ENCODE measurements around the gene CHD3.

The CHD3 gene

DNA sequence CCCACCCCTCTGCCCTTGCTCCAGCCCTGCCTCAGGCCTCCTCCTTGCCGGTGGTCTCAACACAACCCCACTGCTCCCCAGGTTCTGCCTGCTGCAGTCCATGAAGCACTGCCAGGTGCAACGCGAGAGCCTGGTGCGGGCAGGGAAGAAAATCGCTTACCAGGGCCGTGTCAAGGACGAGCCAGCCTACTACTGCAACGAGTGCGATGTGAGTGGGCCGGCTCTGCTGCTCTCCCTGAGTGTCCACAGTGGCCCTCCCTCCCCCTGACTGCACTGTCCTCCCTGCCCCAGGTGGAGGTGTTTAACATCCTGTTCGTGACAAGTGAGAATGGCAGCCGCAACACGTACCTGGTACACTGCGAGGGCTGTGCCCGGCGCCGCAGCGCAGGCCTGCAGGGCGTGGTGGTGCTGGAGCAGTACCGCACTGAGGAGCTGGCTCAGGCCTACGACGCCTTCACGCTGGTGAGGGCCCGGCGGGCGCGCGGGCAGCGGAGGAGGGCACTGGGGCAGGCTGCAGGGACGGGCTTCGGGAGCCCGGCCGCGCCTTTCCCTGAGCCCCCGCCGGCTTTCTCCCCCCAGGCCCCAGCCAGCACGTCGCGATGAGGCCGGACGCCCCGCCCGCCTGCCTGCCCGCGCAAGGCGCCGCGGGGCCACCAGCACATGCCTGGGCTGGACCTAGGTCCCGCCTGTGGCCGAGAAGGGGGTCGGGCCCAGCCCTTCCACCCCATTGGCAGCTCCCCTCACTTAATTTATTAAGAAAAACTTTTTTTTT is 35.5 kb upstream of the CHD3 start:
- TF ChIP-seq JUND (IDR thresholded peaks at IDR 0.05; ENCODE audit: low read depth), result no peak
- in situ Hi-C loops (cut with HindIII; ENCODE audit: low pct_unique_long_range_greater_than_20kb, low sequenced_read_pairs), result no loop called here

GRCh38 chr17:7853691-7854038 is 34.9 kb upstream of the CHD3 start:
- TF ChIP-seq JUND (IDR thresholded peaks at IDR 0.05; ENCODE audit: low read depth), result no peak
- in situ Hi-C loops (cut with HindIII; ENCODE audit: low pct_unique_long_range_greater_than_20kb, low sequenced_read_pairs), result no loop called here
- DNase-seq (ENCODE audit: low read depth in 1 of 2, low spot score in 1 of 2), result no peak

More for the DNA sequence above, 35.5 kb upstream of the CHD3 start:
- DNase-seq (ENCODE audit: low read depth in 1 of 2, low spot score in 1 of 2), result no peak

- in situ Hi-C loops (cut with HindIII; ENCODE audit: low pct_unique_long_range_greater_than_20kb, low sequenced_read_pairs), result no loop called here
- DNase-seq (ENCODE audit: low read depth in 1 of 2, low spot score in 1 of 2), result no peak
- TF ChIP-seq JUND (IDR thresholded peaks at IDR 0.05; ENCODE audit: low read depth), result no peak
Measured at GRCh38 chr17:7854078-7854777, 34.4 kb upstream of the CHD3 start.

DNA sequence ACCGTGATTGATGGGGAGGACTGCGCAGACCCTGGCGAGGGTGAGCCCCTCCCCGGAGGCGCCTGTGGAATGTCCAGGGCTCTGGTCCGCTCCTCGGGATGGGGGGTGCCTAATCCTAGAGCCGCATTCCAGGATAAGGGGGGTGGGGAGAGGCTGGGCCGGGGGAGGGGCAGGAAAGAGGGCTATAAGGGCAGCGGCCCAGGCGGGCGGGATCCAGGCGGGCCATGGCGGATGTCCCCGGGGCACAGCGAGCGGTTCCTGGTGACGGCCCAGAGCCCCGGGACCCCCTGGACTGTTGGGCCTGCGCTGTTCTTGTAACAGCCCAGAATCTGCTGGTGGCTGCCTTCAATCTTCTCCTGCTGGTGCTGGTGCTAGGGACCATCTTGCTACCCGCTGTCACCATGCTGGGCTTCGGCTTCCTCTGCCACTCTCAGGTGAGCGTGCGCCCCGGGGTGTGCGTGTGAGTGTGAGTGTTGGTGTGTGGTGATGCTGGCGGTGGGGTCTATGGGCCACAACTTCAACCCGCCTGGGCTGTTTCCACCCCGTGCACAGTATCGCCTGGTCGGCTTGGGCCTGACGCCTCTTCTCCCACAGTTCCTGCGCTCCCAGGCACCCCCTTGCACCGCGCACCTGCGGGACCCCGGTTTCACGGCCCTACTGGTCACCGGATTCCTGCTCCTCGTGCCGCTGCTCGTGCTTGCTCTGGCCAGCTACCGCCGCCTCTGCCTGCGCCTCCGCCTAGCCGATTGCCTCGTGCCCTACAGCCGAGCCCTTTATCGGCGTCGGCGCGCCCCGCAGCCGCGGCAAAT is 33.5 kb upstream of the CHD3 start, which contains the start of gene TMEM88:
TMEM88 (plus strand) TSS at position 216 of the 809 bp plus-strand sequence; CDS start at position 225, 9 bp downstream.
- no peak for TF ChIP-seq JUND (IDR thresholded peaks at IDR 0.05; ENCODE audit: low read depth)
- DNase-seq (ENCODE audit: low read depth in 1 of 2, low spot score in 1 of 2), result no peak
- in situ Hi-C loops (cut with HindIII; ENCODE audit: low pct_unique_long_range_greater_than_20kb, low sequenced_read_pairs), result no loop called here

DNA sequence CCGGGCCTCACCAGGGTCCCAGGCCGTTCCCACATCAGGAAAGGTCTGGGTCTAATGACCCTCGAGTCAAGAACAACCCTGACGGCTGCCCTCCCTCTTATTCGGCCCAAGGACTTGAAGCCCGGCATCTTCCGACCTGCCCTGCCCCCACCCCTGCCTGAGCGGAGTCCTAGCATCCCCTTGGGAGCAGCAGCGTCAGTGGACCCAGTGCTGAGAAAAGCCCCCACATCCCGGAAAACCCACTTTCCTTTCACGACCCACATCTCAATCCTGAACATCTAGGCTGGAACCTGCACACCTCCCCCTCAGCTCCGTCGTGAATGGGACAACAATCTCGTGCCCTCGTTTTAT is 33.0 kb upstream of the CHD3 start:
- TF ChIP-seq JUND (IDR thresholded peaks at IDR 0.05; ENCODE audit: low read depth), result no peak
- in situ Hi-C loops (cut with HindIII; ENCODE audit: low pct_unique_long_range_greater_than_20kb, low sequenced_read_pairs), result no loop called here
- DNase-seq (ENCODE audit: low read depth in 1 of 2, low spot score in 1 of 2), result no peak

DNA sequence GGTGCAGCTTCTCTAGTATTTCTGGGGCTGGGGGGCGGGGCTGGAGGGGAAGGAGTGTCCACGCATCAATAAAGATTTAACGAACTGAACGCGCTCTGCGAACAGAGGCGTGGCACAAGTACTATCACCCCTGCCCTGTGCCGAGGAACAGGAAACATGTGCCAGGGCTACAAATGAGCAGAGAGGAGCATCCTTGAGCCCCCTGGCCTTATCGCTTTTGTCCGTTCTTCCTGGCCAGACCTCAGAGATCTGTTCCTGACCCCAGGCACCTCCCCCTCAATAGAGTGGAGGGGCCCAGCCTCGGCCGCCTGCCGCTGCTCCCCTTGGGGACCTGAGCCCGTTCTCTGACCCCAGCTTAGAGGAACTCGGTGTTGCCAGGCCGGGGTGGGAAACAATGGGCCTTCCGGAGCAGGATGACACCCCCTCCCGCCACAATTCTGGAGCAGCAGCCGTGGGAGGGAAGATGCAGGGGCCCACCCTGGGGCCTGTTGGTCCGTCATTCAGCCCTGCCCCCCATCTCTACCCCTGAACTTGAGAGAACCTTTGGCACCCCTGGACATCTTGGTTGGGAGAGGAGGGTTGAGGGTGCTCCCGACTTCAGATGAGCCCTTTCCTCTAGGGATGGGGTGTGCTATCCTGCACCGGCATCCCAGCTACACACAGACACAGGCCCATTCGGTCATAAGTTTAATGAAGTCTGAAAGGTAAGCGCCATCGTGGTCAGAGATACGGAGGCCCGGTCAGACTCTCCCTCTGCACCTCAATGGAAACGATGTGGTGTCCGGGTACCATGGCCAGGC is 32.4 kb upstream of the CHD3 start:
- in situ Hi-C loops (cut with HindIII; ENCODE audit: low pct_unique_long_range_greater_than_20kb, low sequenced_read_pairs), result no loop called here
- TF ChIP-seq JUND (IDR thresholded peaks at IDR 0.05; ENCODE audit: low read depth), result no peak
- DNase-seq (ENCODE audit: low read depth in 1 of 2, low spot score in 1 of 2), result no peak

- TF ChIP-seq JUND (IDR thresholded peaks at IDR 0.05; ENCODE audit: low read depth), result no peak
- DNase-seq (ENCODE audit: low read depth in 1 of 2, low spot score in 1 of 2), result peak; percentile 60 to 99
- in situ Hi-C loops (cut with HindIII; ENCODE audit: low pct_unique_long_range_greater_than_20kb, low sequenced_read_pairs), result no loop called here
Measured at GRCh38 chr17:7856811-7857712, 31.5 kb upstream of the CHD3 start, which contains the start of gene NAA38. Gene NAA38 (minus strand): TSS chr17:7857559. CDS start chr17:7857463, 96 bp downstream.

DNA sequence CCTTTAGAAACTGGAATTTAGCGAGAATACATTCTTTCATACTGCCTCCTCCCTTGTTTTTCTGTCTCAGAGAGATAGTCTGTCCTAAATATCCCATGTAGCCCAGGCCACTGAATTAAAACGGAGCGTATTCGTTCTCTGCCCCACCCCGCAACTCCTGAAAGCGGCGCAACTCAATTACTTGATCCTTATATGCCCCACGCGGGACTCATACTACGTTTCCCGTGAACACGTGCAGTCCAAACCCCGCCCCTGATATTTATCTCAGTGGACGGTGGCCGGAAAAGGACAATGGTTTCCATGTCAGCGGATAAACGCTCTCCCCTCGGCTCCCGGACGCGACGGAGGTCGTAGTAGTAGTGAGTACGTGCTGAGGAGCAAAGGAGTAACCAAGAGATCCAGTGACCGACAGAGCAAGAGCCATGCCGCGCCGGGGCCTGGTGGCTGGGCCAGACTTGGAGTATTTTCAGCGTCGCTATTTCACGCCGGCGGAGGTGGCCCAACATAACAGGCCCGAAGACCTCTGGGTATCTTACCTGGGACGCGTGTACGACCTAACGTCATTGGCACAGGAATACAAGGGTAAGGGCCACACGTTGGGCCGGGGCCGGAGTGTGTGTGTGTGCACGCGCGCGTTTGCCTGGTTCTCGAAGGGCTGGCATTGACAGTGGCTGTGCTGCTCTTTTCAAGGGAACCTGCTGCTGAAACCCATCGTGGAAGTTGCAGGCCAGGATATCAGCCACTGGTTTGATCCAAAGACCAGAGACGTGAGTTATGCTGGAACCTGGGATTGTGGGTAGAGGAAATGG is 30.7 kb upstream of the CHD3 start, which contains the start of gene CYB5D1:
CYB5D1 (plus strand) TSS at position 291 of the 809 bp plus-strand sequence; CDS start at position 423, 132 bp downstream.
- TF ChIP-seq JUND (IDR thresholded peaks at IDR 0.05; ENCODE audit: low read depth), result no peak
- in situ Hi-C loops (cut with HindIII; ENCODE audit: low pct_unique_long_range_greater_than_20kb, low sequenced_read_pairs), result no loop called here
- DNase-seq (ENCODE audit: low read depth in 1 of 2, low spot score in 1 of 2), result peak in 1 of 2 experiments; percentile 95

GRCh38 chr17:7858522-7858810 is 30.1 kb upstream of the CHD3 start:
- TF ChIP-seq JUND (IDR thresholded peaks at IDR 0.05; ENCODE audit: low read depth), result no peak
- no peak for DNase-seq (ENCODE audit: low read depth in 1 of 2, low spot score in 1 of 2)
- in situ Hi-C loops (cut with HindIII; ENCODE audit: low pct_unique_long_range_greater_than_20kb, low sequenced_read_pairs), result no loop called here

DNA sequence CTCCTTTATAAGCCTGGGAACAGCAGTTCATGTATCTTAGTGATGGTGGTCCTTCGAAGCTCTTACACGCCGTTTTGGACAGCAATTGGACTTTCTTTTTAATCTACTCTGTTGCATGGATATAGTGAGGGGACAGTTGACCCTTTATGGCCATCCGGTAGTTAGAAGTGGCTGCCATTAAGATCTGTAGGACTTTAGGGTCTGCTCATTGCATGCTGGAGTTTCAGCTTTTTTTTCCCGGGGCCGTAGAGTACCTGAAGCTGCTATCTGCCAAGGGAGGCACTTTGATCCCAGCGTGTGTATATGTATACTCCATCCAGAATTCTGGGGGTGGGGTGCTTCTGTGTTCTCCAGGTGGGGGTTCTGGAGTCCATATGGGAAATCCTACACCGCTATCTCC is 29.6 kb upstream of the CHD3 start:
- no peak for TF ChIP-seq JUND (IDR thresholded peaks at IDR 0.05; ENCODE audit: low read depth)
- no peak for DNase-seq (ENCODE audit: low read depth in 1 of 2, low spot score in 1 of 2)
- in situ Hi-C loops (cut with HindIII; ENCODE audit: low pct_unique_long_range_greater_than_20kb, low sequenced_read_pairs), result no loop called here

Data from T47D (cell line).